ENCODE results near the gene CBARP.
A peak's percentile ranks its signal among the peaks of the same experiment; 100 is the strongest.

The CBARP gene

DNA sequence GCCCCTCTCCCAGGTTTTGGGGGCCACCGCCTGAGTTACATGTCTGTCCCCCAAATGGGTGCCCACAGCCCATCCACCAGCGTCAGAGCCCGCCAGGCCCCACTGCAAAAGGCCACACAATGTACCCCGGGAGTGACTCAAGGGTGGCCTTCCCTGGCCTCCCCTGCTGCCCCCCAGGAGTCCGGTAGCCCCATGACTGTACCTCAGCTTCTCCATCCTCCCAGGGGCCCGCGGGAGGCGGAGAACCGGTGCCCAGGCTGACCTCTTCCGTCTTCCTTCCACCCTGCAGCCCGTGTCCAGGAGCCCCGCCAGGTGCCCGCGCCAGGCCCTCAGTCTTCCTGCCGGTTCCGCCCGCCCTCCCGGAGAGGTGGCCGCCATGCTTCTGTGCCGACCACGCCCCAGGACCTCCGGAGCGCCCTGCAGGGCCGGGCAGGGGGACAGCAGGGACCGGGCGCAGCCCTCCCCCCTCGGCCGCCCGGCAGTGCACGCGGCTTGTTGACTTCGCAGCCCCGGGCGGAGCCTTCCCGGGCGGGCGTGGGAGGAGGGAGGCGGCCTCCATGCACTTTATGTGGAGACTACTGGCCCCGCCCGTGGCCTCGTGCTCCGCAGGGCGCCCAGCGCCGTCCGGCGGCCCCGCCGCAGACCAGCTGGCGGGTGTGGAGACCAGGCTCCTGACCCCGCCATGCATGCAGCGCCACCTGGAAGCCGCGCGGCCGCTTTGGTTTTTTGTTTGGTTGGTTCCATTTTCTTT, 10.3 kb downstream of the CBARP start:
- no peak for DNase-seq (ENCODE audit: low read depth, low spot score)

DNA sequence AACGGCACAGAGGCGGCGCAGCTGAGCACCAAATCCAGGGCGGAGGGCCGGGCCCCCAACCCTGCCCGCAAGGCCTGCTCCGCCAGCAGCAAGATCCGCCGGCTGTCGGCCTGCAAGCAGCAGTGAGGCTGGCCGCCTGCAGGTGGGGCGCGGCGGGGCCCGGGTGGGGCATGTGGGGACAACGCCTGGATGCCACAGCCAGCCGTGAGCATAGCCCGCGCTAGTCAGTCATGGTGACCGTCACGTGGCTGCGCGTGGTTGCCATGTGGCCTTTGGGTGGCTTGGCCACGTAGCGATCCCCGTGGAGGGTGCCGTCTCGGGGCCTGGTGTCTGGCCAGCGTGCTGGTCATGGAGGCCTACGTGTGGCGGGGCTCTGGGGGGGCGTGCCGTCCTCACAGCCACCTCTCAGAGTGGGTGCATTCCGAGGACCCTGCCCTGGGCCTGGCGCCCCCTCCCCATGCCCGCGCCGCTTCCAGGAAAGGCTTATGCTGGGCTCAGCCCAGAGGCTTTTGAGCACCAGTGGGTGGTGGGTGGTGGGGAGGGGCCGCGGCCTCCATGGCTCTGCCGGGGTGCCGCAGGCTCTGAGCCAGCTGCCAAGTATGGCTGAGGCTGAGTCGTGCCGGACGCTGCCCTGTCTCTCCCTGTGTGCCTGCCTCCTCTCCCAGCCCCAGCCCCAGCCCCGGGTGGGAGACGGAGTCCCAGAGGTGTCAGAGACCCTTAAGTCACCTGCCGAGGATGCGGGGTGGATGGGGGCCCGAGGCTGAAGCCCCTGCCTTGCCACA, 11.1 kb downstream of the CBARP start:
- DNase-seq (ENCODE audit: low read depth, low spot score) = no peak

DNA sequence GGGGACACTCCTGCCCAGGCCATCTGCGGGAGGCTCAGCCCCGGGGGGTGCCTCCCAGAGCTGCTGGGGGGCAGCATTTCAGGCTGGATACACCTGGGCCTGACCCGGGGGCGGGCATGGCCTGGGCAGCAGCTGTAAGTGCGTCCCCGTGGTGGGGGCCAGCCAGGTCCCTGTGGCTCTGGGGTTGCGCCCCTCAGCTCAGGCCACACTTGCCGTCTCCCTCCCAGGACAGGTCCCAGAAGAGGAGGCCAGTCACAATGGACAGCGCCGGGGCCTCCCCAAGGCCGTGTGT, 11.6 kb downstream of the CBARP start:
- DNase-seq (ENCODE audit: low read depth, low spot score) = no peak

DNA sequence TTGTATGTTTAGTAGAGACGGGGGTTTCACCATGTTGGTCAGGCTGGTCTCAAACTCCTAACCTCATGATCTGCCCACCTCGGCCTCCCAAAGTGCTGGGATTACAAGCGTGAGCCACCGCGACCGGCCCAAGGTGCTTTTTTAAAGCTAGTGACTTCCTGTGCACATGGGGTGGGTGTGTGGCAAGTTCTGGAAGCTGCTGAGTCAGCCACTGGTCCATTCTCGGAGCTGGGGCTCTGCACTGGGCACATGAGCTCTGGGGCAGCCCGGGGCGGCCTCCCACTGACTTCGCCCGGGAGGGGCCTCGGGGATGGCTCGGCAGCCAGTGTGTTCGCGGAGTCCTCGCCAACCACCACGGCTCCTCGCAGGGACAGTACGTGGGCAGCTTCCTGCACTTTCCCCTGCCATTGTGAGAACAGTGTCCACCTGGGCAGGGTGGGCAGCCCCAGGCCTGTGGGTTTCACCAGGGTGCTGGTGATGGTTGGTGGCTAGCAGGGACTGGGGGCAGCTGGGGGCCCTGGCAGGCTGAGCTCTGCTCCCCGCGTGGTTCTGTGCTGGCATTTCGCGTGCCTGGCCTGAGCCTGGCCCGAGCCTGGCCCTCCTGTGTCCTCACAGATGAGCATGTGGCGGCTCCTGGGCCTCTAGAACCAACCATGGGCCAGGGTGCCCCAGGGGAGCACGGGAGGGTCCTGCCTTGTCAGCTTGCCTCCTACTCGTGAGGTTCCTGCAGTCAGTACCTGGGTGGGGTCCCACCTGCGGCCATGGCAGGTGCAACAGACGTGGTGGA, 12.2 kb downstream of the CBARP start:
- DNase-seq (ENCODE audit: low read depth, low spot score) = no peak

DNA sequence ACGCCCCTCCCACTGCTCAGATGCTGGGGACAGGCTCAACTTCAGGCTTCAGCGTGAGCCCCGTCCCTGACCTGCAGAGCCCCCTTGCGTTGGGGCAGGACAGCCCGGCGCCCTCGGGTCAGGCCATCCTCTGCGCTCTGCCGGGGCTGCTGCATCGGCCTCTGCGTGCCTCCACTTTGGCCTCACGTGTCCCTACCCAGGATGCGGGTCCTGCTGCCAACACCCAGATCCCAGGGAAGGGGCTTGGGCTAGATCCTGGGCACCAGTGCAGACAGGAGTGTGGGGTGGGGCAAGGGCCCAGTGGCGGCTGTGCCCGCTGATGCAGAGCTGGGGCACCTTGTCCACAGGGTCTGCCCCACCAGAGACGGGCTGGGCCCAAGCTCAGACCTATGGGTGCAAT, 13.0 kb downstream of the CBARP start:
- no peak for DNase-seq (ENCODE audit: low read depth, low spot score)

DNA sequence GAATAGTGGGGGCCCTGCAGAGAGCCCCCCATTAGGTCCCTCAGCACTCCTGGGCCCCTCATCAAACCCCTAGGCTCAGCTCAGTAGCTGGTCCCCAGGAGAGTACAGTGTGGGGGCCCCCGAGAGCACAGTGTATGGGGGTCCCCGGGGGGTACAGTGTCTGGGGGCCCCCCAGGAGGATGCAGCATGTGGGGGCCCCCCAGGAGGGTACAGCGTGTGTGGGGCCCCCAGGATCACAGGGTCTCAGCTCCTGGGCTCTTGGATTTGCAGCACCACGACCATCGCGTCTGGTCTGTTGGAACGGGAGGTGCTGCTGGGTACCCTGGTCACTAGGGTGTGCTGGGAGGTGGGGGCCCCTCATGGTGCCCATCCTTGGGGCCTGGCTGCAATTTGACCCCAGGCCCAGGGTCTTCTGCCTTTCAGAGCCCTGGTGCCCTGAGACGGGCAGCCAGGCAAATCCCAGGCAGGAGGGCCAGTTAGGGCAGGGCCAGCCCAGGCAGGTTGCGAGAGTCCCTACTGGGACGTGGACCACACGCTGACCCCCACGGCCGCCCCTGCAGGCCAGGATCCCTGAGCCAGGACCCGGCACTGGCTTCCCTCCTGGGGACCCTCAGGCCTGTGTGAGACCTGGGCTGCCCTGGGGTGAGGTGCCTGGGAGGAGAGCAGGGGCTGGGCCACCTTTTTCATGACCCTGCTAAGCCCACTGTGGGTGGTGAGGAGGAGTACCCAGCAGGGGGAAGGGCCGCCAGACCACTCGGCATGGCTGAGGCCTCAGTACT, 13.6 kb downstream of the CBARP start:
- DNase-seq (ENCODE audit: low read depth, low spot score) = no peak

DNA sequence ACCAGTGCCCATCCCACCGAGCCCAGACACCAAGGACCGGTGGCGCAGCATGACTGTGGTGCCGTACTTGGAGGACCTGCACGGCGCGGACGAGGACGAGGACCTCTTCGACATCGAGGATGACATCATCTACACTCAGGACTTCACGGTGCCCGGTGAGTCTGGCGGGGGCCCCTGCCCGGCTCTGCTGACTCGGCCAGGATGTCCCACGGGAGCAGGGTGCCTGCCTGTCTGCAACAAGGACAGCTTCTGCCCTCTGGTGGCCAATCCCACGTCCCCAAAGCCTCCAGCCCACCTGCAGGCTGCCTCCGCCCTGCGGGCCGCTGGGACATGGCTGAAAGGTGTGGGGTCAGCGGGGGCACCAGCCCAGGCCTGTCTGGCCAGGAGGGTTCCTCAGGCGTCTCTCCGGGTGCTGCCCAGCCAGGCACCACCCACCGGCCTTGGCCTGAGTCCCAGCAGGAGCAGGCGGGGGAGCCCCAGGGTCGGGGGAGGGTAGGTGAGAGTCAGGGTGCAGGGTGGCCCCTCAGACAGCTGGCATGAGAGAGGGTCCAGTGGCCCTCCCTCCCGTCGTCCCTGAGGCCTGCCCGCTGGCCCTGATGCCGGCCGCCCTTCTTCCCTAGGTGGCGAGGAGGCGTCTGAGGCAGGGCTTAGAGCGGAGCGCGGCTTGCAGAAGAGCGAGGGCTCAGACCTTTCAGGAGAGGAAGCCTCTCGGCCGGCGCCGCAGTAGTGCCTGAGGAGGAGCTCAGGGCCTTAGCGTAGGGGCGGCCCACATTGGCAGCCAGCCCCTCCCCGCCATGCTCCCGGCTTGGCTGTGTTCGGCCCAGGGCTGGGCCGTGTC, 14.6 kb downstream of the CBARP start:
- peak; percentile 67 for DNase-seq (ENCODE audit: low read depth, low spot score)

DNA sequence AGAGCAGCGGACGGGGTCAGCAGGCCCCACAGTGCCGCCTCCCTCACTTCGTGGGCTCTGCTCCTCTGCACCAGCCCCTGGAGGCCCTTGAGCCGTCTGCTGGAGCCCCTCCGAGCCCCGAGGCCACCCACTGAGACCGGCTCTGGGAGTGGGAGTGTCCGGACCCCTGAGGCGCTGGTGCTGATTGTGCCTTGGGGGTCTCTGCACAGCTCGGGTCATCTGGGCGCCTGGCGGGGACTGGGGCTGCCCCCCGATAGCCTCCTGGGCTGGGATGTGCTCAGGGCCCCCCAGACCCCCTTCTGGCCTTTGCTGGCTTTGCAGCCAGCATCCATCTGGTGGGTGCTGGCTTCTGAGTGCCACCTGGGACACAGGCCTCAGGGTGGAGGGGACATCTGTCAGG, 15.4 kb downstream of the CBARP start:
- no peak for DNase-seq (ENCODE audit: low read depth, low spot score)

DNA sequence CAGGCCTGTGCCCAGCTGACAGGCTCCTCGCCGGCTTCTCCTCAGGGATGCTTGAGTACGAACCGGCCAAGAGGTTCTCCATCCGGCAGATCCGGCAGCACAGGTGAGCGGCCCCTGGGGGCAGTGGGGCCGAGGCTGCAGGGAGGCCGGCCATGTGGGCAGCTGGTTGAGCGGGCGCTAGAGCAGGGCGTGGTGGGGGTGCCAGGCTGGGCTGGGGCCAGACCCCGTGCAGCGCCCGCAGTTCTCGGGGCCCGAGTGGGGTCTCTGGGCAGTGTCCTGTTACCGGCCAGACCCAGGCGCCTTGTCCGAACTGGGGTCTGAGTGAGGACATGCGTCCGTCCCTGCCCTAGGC, 15.9 kb downstream of the CBARP start:
- DNase-seq (ENCODE audit: low read depth, low spot score) = no peak

DNA sequence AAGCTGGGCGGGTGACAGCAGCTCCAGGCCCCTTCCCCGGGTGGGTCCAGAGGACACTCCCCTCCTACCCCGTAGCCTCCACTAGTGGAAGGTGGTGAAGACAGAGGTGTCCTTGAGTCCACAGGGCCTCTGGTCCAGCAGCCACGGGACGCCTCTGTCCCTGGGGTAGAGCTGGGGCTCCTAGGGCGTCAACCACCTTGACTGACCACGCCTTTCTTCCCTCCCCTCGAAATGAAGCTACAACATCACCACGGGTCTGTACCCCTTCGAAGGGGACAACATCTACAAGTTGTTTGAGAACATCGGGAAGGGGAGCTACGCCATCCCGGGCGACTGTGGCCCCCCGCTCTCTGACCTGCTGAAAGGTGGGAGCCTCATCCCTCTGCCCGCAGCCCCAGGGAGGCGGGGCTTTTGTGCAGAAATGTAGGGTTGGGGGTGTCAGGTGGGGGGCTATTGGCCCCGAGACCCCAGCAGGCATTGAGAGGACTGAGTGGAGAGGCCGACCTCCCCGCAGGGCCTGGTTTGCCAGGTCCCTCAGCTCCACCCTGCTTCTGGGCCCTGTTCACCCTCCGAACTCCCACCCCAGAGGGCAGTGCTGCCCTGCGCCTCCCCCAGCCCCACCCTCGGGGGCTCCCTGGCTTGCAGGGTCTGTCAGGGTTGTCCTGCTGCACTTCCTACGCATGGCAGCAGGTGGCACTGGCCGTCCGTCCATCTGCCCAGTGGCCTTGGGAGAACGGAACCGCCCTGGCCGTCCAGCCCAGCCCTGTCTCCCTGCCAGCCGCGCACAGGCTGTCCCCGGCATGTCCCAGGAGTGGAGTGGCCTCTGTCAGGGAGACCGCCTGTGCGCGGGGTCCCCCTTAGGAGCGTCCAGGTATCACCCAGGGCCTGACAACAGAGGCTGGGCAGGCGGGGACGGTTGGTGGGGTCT, 16.6 kb downstream of the CBARP start:
- peak; percentile 74 for DNase-seq (ENCODE audit: low read depth, low spot score)

DNA sequence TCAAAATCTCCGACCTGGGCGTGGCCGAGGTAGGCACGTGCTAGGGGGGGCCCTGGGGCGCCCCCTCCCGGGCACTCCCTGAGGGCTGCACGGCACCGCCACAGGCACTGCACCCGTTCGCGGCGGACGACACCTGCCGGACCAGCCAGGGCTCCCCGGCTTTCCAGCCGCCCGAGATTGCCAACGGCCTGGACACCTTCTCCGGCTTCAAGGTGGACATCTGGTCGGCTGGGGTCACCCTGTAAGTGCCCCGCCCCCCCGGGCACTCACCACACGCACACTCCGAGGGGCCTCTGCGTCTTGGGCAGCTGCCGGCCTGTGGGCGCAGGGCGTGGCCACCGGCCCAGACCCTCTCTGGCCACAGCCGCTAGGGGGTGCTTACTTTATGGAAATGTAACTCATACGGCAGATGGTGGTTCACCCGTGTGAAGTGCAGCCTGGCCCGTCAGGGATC, 17.3 kb downstream of the CBARP start:
- no peak for DNase-seq (ENCODE audit: low read depth, low spot score)

DNA sequence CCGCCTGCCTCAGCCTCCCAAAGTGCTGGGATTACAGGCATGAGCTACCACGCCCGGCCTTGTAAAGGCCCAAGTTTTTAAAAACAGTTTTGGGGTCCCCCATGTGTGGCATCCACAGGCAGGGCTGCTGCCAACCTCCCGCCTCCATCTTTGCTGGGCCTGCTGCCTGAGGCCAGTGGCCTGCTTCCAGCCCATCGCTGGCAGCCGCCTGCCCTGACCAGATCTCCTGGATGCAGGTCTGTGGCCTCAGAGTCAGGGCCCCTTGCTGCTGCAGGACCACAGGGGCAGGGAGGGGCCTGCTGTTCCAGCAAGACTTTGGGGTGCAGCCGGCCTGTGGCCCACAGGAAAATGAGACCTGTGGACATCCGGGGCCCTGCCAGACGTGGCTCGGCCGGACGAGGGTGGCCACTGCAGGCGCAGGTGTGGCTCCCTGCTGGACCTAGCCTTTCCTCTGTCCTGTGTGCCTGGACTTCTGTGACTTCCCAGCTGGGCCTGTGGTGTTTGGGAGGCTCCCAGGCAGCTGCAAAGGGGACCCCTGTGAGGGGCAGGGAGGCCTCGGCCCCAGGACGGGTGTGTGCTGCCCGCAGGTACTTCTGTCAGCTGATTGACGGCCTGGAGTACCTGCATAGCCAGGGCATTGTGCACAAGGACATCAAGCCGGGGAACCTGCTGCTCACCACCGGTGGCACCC, 17.9 kb downstream of the CBARP start:
- DNase-seq (ENCODE audit: low read depth, low spot score) = no peak

DNA sequence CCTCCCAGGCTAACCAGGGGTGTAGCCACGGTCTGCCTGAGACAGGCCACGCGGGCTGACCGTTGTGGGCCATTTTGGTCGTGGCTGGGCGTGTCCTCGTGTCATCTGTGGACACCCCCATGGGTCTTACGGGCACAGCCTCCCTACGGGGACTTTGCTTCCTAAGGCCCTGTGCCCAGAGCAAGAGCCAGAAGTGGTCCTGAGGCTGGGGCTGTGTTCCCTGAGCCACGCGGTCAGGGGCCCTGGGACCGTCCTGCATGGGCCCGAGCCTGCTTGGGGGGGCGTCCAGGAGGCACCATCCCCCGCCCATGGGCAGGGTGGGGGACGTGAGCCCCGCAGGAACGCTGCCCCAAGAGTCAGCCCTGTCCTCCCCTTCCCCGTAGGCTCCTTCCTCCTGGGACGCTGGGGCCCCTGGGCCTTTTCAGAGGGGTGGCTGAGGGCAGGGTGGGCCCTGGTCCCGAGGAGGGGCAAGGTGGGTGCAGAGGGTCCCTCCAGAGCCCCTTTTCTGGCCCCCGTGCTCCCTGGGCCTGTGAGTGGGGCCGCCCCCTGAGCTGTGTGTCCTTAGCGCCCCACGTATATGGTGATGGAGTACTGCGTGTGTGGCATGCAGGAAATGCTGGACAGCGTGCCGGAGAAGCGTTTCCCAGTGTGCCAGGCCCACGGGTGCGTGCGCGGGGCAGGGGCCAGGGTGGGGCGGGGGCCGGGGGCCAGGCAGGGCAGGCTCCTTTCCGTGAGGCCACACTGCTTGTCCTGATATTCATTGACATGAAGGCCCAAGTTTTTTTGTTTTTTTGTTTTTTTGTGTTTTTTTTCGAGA, 18.8 kb downstream of the CBARP start:
- no peak for DNase-seq (ENCODE audit: low read depth, low spot score)

DNA sequence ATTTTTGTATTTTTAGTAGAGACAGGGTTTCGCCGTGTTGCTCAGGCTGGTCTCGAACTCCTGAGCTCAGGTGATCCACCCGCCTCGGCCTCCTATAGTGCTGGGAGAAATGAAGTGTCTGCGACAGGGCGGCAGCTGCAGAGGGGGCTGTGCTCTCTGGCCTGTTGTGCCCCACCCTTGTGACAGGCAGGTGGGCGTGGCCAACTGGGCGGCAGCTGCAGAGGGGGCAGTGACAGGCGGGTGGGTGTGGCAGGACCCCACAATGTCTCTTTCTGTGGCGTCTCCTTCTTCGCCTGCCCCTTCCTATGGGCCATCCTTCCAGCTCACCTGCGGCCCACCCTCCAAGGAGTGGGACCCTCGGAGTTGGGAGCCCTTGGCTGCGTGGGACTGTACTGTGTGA, 20.4 kb downstream of the CBARP start:
- no peak for DNase-seq (ENCODE audit: low read depth, low spot score)

DNA sequence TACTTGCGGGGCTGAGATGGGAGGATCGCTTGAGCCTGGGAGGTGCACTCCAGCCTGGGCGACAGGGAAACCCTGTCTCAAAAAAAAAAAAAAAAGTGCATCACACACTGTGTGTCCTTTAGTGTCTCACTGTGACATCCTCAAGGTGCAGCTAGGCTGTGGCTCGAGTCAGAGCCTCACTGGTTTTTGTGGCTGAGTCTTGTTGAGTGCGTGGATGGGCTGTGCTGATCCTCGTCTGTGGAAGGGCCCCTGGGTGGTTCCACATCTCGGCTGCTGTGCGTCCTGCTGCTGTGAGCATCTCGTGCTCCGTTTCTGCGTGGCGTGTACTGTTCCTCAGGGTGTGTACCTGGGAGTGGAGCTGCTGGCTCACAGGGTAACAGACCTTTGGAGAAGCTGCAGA, 21.0 kb downstream of the CBARP start:
- DNase-seq (ENCODE audit: low read depth, low spot score) = no peak

DNA sequence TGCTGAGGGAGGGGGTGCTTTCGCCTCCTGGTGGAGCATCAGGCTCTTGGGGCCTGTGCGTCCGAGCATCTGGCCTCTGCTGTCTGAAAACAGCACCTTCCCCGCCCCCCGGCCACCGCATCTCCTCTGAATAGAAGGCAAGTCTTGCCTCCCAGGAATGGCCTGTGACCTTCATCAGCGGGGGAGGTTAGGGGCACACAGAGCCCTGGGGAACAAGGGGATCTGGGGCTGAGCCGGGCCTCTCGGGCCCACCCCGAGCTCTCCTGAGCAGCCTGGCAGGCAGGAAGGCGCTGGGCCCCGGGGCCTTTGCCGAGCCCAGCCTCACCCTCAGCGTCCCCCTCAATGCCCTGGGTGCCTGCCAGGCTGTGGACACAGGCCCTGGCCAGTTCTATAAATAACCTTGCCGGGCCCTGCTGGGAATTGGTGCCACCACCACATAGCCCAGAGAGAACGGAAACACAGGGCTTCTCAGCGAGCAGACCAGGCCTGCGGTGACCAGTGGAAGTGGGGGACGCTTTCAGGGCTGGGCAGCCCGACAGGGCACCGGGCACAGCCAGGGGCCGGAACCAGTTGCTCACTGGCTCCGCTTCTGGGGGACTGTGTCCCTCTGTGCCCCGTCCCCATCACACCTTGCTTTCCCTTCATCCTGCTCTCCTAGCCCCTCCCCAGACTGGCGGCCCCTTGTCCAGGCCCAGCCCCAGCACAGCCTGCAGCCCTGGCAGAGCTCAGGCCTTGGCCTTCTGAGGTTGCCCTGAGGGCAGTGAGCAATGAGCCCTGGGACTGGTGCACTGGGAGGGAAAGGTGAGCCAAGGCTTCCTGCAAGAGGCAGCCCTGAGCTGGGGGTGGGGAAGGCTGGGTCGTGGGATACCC, 22.7 kb downstream of the CBARP start:
- peak; percentile 85 for DNase-seq (ENCODE audit: low read depth, low spot score)

DNA sequence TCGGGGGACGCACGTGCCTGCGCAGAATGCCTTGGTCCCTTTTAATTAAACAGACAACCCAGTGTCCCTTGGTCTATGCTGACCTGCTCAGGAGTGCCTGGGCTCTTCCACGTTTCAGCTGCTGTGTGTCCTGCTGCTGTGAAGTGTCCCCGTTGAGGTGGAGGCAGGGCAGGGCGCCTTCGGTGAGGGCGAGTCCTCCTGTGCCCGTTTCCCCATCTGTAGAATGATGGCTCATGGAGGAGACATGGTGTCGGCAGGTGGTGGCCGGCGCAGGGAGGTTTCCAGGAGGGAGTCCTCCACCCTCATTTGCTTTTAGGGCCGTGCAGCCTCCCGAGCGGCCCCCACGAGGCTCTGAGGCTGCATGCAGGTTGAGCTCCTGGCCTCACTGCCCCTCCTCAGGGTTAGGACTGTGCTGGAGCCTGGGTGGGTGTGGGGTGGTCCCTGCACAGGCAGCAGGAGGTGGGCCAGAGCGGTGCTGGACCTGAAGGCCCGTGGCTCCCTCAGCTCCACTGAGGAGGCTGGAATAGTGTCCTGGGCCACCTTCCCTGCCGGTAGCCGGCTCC, 23.4 kb downstream of the CBARP start:
- no peak for DNase-seq (ENCODE audit: low read depth, low spot score)
